Upper lobe of left lung (tissue), 6 donors: ENCODE data around the gene PARVB. TPM values are rescaled to one million over a fixed set of nuclear protein-coding genes. Genes with fewer than 3 reads are reported as not detected.

ENCODE experiments used
- ATAC-seq, 2 donors: fragments of 200-7000 bp; cut with Tn5 transposase; one replicate each; pipeline ENCODE4 v1.9.1; 2022; ENCODE audit warnings: mild to moderate bottlenecking in 2 of 2, moderate library complexity in 2 of 2; ENCODE audit not compliant: low FRiP score in 2 of 2
- DNase-seq, 2 donors: peaks; one replicate each; pipeline ENCODE4 v3.0.0-alpha.2; 2019 to 2020
- H3K27ac ChIP-seq, 4 donors: fragments of 200-600 bp; sonication (generic); one replicate each; pipeline ENCODE4 v1.5.1; 2016 to 2019
- H3K27me3 ChIP-seq, 4 donors: fragments of 200-600 bp; sonication (generic); one replicate each; pipeline ENCODE4 v1.5.1; 2017 to 2019
- H3K36me3 ChIP-seq, 4 donors: fragments of 200-600 bp; sonication (generic); one replicate each; pipeline ENCODE4 v1.5.1; 2016 to 2019
- H3K4me1 ChIP-seq, 4 donors: fragments of 200-600 bp; sonication (generic); one replicate each; pipeline ENCODE4 v1.5.1; 2018 to 2019
- H3K4me3 ChIP-seq, 4 donors: fragments of 200-600 bp; sonication (generic); one replicate each; pipeline ENCODE4 v1.5.1; 2017 to 2019; ENCODE audit warnings: mild to moderate bottlenecking in 2 of 4, moderate library complexity in 1 of 4
- H3K9me3 ChIP-seq, 4 donors: fragments of 200-600 bp; sonication (generic); one replicate each; pipeline ENCODE4 v1.5.1; 2018 to 2019
- CTCF ChIP-seq, 6 experiments: fragments of 450-650 bp in 4 of 6; fragments of 200-600 bp in 2 of 6; sonication (generic) in 2 of 6; IDR thresholded peaks; one replicate each; pipeline ENCODE4 v1.5.1; 2016 to 2019; ENCODE audit warnings: antibody characterized with exemption in 6 of 6
- EP300 ChIP-seq, 4 donors: sonication (generic); formaldehyde crosslinking; IDR thresholded peaks; one replicate each; pipeline ENCODE4 v1.5.1; 2017; ENCODE audit warnings: antibody characterized with exemption in 4 of 4, control low read depth in 2 of 4
- POLR2A ChIP-seq, 4 donors: fragments of 450-650 bp; IDR thresholded peaks; one replicate each; pipeline ENCODE4 v1.5.1; 2016 to 2017; ENCODE audit warnings: antibody characterized with exemption in 4 of 4, mild to moderate bottlenecking in 2 of 4
- POLR2AphosphoS5 ChIP-seq, 2 donors: sonication (generic); formaldehyde crosslinking; IDR thresholded peaks; one replicate each; pipeline ENCODE4 v1.5.1; 2017; ENCODE audit warnings: antibody characterized with exemption in 2 of 2
- WGBS, 2 donors: methylation state at CpG; one replicate each; pipeline ENCODE4 v1.1.5; 2017 to 2018; 5-methylcytosine and 5-hydroxymethylcytosine counted together
- total RNA-seq, 6 donors: library from RNA; depleted of rRNA in 4 of 6; stranded (reverse); fragments of >200 nt in 4 of 6; gene quantifications; one replicate each; pipeline versions ENCODE4 v1.1.0 to v1.2.1, GENCODE V29; 2016 to 2021
- donor health status: DM: no; HTN: no; CAD: no; lungs with moderate emphysema.
- donor health status: DM: no; HTN: yes; CAD: no; lungs with severe emphysema.

Gene PARVB
- total RNA-seq, 6 donors from 2014 or later = 14.5 to 56.1 (median 37.0) TPM

GRCh38 chr22:44179989-44180705, 156.0 kb downstream of the PARVB start:
- Histone ChIP-seq H3K27ac (no peak overlapping the region), H3K9me3 (no peaks in the 10 kb centered on the region), H3K36me3 (no peaks in the 10 kb centered on the region), H3K4me1 (peaks cover 0 to 18% (median 3%) of the 10 kb centered on the region in 4 donors), H3K4me3 (no peak overlapping the region), H3K27me3 (no peaks in the 10 kb centered on the region)
- 69 to 84% methylated on average over 4 to 6 of the region's 6 CpGs for WGBS, 2 donors
- ATAC-seq = no peak
- DNase-seq = no peak
- no peak for TF ChIP-seq POLR2A (IDR thresholded peaks at IDR 0.05)

- Histone ChIP-seq H3K4me3 (peak within 1 kb of the TSS in 3 of 4 donors; percentile 30 to 45 (median 45)), H3K27ac (peak within 1 kb of the TSS; percentile 78 to 89 (median 83))
Measured at GRCh38 chr22:44180706-44181032, 156.6 kb downstream of the PARVB start, which contains the start of gene PARVG. TSS of gene PARVG (plus strand) at chr22:44180925. CDS start at chr22:44183330, 2,405 bp downstream.

DNA sequence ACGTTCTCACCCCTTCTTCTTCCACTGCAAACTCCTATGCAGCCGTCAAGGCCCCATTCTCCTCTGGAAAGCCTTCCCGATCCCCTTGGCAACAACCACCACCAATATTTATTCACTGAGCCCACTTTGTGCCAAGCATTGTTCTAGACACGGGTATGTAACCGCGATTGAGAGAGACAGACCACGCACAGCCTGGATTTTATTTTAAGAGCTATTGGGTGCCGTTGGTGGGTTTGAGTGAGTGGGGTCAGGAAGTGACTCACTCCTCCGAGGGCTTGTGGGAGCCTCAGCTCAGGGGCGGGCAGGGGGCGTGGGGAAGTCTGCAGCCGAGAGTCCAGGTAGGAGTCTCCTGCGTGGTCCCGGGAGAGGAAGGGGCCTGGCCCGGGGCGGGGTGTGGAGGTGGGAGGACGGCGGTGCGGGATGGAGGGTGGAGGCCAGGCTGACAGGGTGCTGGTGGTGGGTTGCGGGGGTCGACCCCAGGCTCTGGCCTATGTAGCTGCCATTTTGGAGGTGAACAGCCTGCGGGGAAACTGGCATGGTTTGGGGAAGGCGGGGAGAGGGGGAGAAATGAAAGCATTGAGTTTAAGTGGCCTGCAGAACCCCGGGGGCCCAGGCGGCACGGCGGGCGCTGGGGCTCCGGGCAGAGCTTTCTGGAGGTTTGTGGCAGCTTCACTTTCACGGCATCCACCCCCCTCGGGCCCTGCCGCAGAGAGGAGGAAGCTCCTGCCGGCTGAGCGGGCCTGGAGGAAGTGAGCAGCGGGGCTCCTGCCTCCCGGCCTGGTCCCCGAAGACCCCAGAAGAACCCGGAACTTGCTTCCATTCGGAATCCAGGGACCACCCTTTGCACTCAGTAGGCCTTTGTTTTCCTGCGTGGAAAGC, 157.2 kb downstream of the PARVB start:
- DNase-seq (peak; percentile 50 to 86), ATAC-seq (peak; percentile 45 to 73)
- Histone ChIP-seq H3K27me3 (no peaks in the 10 kb centered on the region), H3K27ac (peak overlapping the region; percentile 78 to 89 (median 83)), H3K4me1 (peaks cover 0 to 18% (median 3%) of the 10 kb centered on the region in 4 donors), H3K9me3 (no peaks in the 10 kb centered on the region), H3K4me3 (peak overlapping the region in 3 of 4 donors; percentile 30 to 45 (median 45)), H3K36me3 (no peaks in the 10 kb centered on the region)
- 41 to 58% methylated on average over 25 to 36 of the region's 40 CpGs for WGBS, 2 donors
- TF ChIP-seq EP300 (IDR thresholded peaks at IDR 0.05) = no peak
- peak in 1 of 4 donors; percentile 25 for TF ChIP-seq POLR2A (IDR thresholded peaks at IDR 0.05)
- TF ChIP-seq CTCF (IDR thresholded peaks at IDR 0.05) = no peak
- TF ChIP-seq POLR2AphosphoS5 (IDR thresholded peaks at IDR 0.05) = no peak

More at GRCh38 chr22:44180706-44181032, 156.6 kb downstream of the PARVB start, which contains the start of gene PARVG:
- Histone ChIP-seq H3K4me1 (peaks cover 0 to 18% (median 3%) of the 10 kb centered on the region in 4 donors), H3K9me3 (no peaks in the 10 kb centered on the region), H3K27me3 (no peaks in the 10 kb centered on the region), H3K36me3 (no peaks in the 10 kb centered on the region)
- DNase-seq (no peak), ATAC-seq (no peak)
- 18 to 38% methylated on average over 5 of the region's 5 CpGs for WGBS, 2 donors
- TF ChIP-seq POLR2A (IDR thresholded peaks at IDR 0.05) (no peak), POLR2AphosphoS5 (IDR thresholded peaks at IDR 0.05) (no peak), EP300 (IDR thresholded peaks at IDR 0.05) (no peak), CTCF (IDR thresholded peaks at IDR 0.05) (no peak)

DNA sequence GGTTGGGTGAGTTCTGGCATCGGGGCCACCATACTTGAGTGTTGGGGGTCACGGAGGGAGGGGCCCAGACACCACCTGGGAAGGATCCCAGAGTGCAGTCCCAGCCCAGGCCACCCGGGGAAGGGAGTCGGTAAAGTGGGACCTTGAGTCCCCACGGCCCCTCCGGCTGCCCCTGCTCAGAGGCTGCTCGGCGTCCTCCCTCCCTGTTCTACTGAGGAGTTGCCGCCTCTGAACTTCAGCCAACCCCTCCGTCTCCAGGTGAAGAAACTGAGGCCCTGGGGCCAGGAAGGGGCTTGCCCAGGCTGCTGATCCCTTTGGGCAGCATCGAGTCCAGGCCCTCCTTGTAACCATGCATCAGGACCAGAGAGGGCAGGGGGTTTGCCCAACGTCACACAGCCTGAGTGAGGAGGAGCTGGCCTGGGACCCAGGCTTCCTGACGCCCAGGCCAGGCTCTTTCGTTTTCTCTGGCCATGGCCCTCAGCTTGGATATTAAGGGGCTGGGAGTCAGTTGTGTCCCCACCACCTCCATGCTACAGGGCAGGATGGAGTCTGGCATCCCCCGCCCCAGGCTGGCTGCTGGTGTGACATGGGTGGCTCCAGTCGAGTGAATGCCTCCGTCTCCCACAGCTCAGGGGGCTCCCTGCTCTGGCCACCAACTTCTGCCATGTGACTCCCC, 157.9 kb downstream of the PARVB start:
- H3K27me3 ChIP-seq = no peaks in the 10 kb centered on the region

More for the DNA sequence above, 157.9 kb downstream of the PARVB start:
- TF ChIP-seq CTCF (IDR thresholded peaks at IDR 0.05) (peak in 2 of 6 experiments; percentile 18 to 37), POLR2AphosphoS5 (IDR thresholded peaks at IDR 0.05) (no peak), POLR2A (IDR thresholded peaks at IDR 0.05) (peak in 1 of 4 donors; percentile 34)
- peaks cover 0 to 18% (median 3%) of the 10 kb centered on the region in 4 donors for H3K4me1 ChIP-seq
- no peaks in the 10 kb centered on the region for H3K36me3 ChIP-seq
- ATAC-seq (peak; percentile 3 to 49), DNase-seq (peak in 1 of 2 donors; percentile 69)
- peak overlapping the region in 3 of 4 donors; percentile 30 to 45 (median 45) for H3K4me3 ChIP-seq
- 67 to 78% methylated on average over 4 to 17 of the region's 17 CpGs for WGBS, 2 donors
- peak overlapping the region; percentile 78 to 89 (median 83) for H3K27ac ChIP-seq
- no peaks in the 10 kb centered on the region for H3K9me3 ChIP-seq
